Upper lobe of right lung (tissue), 1 donor: Measurements from ENCODE around the gene KBTBD8. TPM values are rescaled to one million over a fixed set of nuclear protein-coding genes. Genes with fewer than 3 reads are reported as not detected.

ENCODE experiments used
- ATAC-seq: fragments of 200-7000 bp; cut with Tn5 transposase; one replicate; pipeline ENCODE4 v1.9.1; 2020; ENCODE audit warnings: mild to moderate bottlenecking, moderate library complexity
- DNase-seq: peaks from one replicate; pipeline ENCODE4 v3.0.0-alpha.2; 2020
- H3K27ac ChIP-seq: fragments of 200-600 bp; one replicate; pipeline ENCODE4 v1.8.0; 2022
- H3K27me3 ChIP-seq: fragments of 200-600 bp; one replicate; pipeline ENCODE4 v1.8.0; 2022; ENCODE audit warnings: mild to moderate bottlenecking
- H3K36me3 ChIP-seq: fragments of 200-600 bp; one replicate; pipeline ENCODE4 v1.8.0; 2022
- H3K4me1 ChIP-seq: fragments of 200-600 bp; one replicate; pipeline ENCODE4 v1.8.0; 2022
- H3K4me3 ChIP-seq: fragments of 200-600 bp; one replicate; pipeline ENCODE4 v1.8.0; 2022; ENCODE audit warnings: mild to moderate bottlenecking
- H3K9me3 ChIP-seq: fragments of 200-600 bp; one replicate; pipeline ENCODE4 v1.8.0; 2022
- intact Hi-C: fragments of 100-400 bp; cut with DNase I; formaldehyde crosslinking; loops from one replicate; pipeline ENCODE4 v1.11.0; 2022
- total RNA-seq: library from RNA; stranded (reverse); fragmentation: NEBNext Ultra II Directional; extraction: Animal tissue kit (Norgen Biotek cat#: 25700); gene quantifications from one replicate; pipeline ENCODE4 v1.2.1, GENCODE V29; 2021
- TF ChIP-seq, protein P1 (sequence below): fragments of 200-600 bp; IDR thresholded peaks from one replicate; pipeline ENCODE4 v1.8.0; 2022; ENCODE audit warnings: antibody characterized with exemption
- donor health status: DM: no; HTN: yes; CAD: no; lungs with severe emphysema.

The KBTBD8 gene
- total RNA-seq, 1 donor from 2014 or later = 6.0 TPM

DNA sequence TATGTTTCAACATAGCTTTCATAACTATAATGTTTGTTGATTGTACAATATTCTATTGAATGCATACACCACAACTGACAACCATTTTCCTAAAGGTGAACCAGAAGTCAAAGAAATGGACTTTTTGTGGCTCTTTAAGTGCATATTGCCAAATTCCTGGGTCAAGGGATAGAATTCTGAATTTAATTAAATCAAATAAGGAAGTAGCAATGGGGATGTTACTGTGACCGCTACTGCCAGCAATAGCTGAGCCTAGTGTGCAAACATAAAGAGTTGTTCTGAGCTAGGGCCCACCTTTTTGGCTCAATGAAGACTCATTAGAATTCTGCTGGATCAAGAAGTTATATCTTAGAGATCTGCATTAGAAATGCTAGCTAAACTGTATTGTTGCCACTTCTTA lies 17.3 kb upstream of the KBTBD8 start:
- Histone ChIP-seq H3K36me3 (no peaks in the 10 kb centered on the region), H3K27ac (no peak overlapping the region), H3K9me3 (no peaks in the 10 kb centered on the region), H3K27me3 (no peaks in the 10 kb centered on the region), H3K4me1 (no peaks in the 10 kb centered on the region), H3K4me3 (no peak overlapping the region)
- ATAC-seq (no peak), DNase-seq (no peak)
- intact Hi-C loops = no loop called here
- TF ChIP-seq, protein P1, sequence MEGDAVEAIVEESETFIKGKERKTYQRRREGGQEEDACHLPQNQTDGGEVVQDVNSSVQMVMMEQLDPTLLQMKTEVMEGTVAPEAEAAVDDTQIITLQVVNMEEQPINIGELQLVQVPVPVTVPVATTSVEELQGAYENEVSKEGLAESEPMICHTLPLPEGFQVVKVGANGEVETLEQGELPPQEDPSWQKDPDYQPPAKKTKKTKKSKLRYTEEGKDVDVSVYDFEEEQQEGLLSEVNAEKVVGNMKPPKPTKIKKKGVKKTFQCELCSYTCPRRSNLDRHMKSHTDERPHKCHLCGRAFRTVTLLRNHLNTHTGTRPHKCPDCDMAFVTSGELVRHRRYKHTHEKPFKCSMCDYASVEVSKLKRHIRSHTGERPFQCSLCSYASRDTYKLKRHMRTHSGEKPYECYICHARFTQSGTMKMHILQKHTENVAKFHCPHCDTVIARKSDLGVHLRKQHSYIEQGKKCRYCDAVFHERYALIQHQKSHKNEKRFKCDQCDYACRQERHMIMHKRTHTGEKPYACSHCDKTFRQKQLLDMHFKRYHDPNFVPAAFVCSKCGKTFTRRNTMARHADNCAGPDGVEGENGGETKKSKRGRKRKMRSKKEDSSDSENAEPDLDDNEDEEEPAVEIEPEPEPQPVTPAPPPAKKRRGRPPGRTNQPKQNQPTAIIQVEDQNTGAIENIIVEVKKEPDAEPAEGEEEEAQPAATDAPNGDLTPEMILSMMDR = no peak

DNA sequence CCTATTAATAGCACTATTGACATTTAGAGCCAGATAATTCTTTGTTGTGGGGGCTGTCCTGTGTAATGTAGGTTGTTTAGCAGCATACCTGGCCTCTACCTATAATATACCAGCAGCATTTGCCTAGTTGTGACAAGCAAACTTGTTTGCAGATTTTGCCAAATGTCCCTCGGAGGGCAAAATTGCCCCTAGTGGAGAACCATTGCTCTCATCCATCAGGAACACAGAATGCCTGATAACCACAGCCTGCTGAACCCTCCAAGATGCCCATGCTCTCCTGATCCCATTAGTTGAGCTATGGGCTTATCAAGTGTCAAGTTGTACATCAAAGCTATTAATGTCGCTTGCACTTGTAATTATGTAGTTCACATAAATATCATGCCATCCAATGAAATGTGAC lies 15.0 kb upstream of the KBTBD8 start:
- TF ChIP-seq, protein P1 = no peak

DNA sequence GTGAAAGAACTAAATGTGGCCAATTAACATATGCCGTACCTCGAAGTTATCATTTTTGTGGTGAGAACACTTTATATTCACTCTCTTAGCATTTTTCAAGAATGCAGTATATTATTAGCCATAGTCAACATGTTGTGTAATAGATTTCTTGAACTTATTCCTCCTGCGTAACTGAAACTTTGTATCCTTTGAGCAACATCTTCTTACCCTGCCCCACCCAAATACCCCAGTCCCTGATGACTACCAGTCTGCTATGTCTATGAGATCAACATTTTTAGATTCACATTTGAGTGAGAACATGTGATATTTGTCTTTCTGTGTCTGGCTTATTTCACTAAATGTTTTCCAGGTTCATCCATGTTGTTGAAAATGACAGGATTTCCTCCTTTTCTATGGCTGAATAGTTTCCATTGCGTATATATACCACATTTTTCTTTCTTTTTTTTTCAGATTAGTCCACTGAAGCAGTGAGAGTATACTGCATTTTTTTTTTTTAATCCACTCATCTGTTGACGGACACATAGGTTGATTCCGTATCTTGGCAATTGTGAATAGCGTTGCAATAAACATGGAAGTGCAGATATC lies 12.7 kb upstream of the KBTBD8 start:
- TF ChIP-seq, protein P1 = no peak
- Histone ChIP-seq H3K27ac (no peak overlapping the region), H3K27me3 (no peaks in the 10 kb centered on the region), H3K4me3 (no peak overlapping the region), H3K4me1 (no peaks in the 10 kb centered on the region), H3K36me3 (no peaks in the 10 kb centered on the region), H3K9me3 (no peaks in the 10 kb centered on the region)
- no peak for ATAC-seq
- intact Hi-C loops = no loop called here
- no peak for DNase-seq

More for the DNA sequence above, 15.0 kb upstream of the KBTBD8 start:
- Histone ChIP-seq H3K27me3 (no peaks in the 10 kb centered on the region), H3K4me3 (no peak overlapping the region), H3K9me3 (no peaks in the 10 kb centered on the region), H3K36me3 (no peaks in the 10 kb centered on the region), H3K4me1 (no peaks in the 10 kb centered on the region), H3K27ac (no peak overlapping the region)
- DNase-seq (no peak), ATAC-seq (no peak)
- intact Hi-C loops = no loop called here

DNA sequence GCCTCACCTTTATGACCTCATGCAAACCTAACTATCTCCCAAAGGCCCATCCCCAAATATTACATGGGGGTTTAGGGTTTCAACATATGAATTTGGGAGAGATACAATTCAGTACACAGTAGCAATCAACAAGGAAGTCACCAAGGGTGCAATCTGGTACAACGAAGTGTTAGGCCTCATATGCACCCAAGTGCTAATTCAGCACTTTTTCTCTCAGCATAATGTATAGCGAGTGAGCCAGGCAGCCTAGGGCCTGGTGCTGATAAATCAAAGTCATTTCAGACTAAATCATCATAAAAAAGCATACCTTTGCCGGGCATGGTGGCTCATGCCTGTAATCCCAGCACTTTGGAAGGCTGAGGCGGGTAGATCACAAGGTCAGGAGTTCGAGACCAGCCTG lies 11.7 kb upstream of the KBTBD8 start:
- no peak for DNase-seq
- ATAC-seq = no peak
- TF ChIP-seq, protein P1 = no peak
- Histone ChIP-seq H3K36me3 (no peaks in the 10 kb centered on the region), H3K4me1 (no peaks in the 10 kb centered on the region), H3K27me3 (no peaks in the 10 kb centered on the region), H3K27ac (no peak overlapping the region), H3K4me3 (no peak overlapping the region), H3K9me3 (no peaks in the 10 kb centered on the region)
- intact Hi-C loops = no loop called here

DNA sequence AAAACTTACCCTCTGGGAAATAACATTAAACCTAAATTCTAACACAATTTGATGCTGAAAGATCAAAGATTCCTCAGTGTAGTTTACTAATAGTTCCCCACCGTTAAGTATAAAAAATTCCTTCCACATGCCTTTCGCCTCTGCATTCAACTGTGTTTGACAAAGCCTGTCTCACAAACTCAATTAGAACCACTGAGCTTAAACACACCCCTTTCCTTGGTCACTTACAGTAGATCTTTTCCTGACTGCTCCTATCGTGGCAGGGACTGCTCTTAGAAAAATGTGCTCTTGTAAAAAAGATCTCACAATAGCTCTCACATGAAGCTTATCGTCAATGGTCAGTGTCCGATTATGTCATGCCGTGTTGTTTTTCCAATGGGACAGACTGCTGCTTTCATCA lies 8.9 kb upstream of the KBTBD8 start:
- TF ChIP-seq, protein P1 = no peak
- ATAC-seq (no peak), DNase-seq (no peak)
- Histone ChIP-seq H3K27ac (no peak overlapping the region), H3K4me1 (no peaks in the 10 kb centered on the region), H3K9me3 (no peaks in the 10 kb centered on the region), H3K27me3 (peaks cover under 1% of the 10 kb centered on the region), H3K36me3 (no peaks in the 10 kb centered on the region), H3K4me3 (no peak overlapping the region)
- intact Hi-C loops = no loop called here
